Fibroblast of mammary gland (primary cell): ENCODE measurements around the gene PDLIM1.
A peak's percentile ranks its signal among the peaks of the same experiment; 100 is the strongest.
"Not testable (repeated sequence)": the region's sequence is repeated elsewhere in the genome, so short reads cannot be mapped to it uniquely, and the experiment has no call there.

ENCODE experiments used
- DNase-seq: peaks from one replicate; pipeline ENCODE4 v3.0.0-alpha.2; 2010; ENCODE audit warnings: low read depth
- H3K4me3 ChIP-seq: 2 replicates; pipeline ENCODE4 v1.5.1; 2011; ENCODE audit warnings: low read depth, mild to moderate bottlenecking, low read length, moderate library complexity; ENCODE audit not compliant: control insufficient read depth
- TF ChIP-seq, protein P1 (sequence below): conservative IDR thresholded peaks from 2 replicates; pipeline ENCODE4 v1.5.1; 2011; ENCODE audit warnings: low read depth, low read length, inconsistent platforms; ENCODE audit not compliant: control insufficient read depth, insufficient read depth

The PDLIM1 gene

DNA sequence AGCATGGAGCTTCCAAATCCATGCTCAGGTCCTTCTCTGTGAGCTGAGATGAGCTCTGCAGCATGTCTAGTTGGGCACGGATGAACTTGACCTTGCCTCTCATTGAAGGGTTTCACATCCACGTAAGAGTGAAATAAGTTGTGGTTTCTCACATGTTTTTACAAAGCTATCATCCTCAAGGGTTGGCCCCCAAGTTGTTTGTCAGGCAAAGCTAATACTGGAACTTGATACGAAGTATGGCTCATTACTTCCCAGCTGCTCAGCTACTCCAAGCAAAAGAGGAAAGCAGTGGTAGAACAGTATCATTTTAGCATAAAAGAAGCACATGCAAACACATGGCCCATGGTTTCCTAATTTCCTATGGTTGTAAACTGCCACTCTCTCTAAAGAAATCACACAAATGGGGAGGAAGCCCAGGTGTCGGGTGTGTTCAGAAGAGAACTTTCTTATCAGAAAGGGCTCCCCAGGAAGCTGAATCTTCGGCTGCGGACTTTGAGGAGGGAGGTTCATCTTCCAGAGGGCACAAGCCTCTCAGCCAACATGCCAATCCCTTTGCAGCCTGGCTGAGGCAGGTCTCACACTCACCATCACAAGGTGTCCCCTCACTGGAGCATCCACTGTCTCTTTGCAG lies 45.3 kb downstream of the PDLIM1 start:
- TF ChIP-seq, protein P1, sequence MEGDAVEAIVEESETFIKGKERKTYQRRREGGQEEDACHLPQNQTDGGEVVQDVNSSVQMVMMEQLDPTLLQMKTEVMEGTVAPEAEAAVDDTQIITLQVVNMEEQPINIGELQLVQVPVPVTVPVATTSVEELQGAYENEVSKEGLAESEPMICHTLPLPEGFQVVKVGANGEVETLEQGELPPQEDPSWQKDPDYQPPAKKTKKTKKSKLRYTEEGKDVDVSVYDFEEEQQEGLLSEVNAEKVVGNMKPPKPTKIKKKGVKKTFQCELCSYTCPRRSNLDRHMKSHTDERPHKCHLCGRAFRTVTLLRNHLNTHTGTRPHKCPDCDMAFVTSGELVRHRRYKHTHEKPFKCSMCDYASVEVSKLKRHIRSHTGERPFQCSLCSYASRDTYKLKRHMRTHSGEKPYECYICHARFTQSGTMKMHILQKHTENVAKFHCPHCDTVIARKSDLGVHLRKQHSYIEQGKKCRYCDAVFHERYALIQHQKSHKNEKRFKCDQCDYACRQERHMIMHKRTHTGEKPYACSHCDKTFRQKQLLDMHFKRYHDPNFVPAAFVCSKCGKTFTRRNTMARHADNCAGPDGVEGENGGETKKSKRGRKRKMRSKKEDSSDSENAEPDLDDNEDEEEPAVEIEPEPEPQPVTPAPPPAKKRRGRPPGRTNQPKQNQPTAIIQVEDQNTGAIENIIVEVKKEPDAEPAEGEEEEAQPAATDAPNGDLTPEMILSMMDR = no peak
- DNase-seq = no peak
- H3K4me3 ChIP-seq = no peak overlapping the region

DNA sequence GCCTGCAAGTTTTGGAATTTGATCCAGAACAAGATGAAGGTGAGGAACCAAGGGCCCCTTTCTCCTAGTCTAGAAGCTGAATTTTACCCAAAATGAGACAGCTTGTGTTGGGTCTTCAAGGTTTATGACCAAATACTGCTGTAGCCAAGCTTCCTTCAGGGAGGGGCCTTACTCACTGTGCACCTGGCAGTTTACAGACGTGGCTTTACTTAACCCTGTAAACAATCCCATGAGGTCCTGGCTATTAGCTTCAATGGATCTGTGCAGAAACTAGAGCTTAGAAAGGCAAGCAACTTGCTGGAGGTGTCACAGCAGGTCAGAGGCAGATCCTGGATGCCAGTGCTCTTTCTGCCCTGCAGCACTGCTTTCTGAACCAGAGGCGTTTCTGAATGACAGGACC lies 46.7 kb downstream of the PDLIM1 start:
- H3K4me3 ChIP-seq = no peak overlapping the region
- DNase-seq = no peak
- TF ChIP-seq, protein P1 = no peak

DNA sequence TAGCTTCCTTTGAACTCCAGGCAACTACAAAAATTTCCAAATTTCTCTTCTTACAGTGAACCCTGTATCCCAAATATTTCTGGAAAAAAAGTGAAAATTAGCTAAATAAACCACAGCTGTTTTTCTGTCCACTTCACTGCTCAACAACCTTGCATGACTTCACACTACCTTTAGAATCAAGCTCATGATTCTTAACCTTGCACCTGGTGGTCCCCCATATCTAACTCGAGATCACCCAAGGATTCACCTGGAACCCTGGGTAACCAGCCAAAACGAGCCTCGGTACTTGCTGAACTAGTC lies 47.5 kb downstream of the PDLIM1 start:
- TF ChIP-seq, protein P1 = no peak
- no peak for DNase-seq
- H3K4me3 ChIP-seq = no peak overlapping the region

DNA sequence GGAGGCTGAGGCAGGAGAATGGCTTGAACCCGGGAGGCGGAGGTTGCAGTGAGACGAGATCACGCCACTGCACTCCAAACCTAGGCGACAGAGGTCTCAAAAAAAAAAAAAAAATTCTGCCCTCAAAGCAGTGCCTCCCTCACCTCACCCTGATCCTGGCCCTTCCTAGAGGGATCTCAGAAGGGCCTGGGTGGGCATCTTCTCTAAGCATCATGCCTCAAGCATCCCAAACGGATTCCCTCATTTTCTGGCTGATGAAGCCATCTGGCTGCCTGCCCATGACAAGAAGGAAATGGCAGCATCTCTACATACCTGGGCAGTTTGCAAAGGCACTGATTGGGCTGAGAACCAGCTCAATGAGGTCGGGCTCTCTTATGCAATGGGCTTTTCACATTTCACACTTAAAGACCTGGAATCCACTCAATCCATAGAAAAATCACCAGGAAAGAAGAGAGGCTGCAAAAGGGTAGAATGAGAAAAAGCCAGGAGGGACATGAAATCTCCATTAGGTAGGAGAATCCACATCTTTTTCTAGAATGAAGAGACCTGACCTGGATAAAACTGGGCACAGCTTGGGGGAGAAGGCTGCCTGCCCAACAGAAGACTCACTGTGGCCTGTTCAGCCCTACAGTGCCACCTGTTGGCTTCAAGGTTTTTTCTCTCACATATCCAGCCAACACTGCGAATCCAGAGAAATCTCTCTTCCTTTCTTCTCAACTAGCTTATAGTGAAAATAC lies 48.1 kb downstream of the PDLIM1 start:
- peak; percentile 69 for DNase-seq
- H3K4me3 ChIP-seq = no peak overlapping the region
- TF ChIP-seq, protein P1 = peak; percentile 77

DNA sequence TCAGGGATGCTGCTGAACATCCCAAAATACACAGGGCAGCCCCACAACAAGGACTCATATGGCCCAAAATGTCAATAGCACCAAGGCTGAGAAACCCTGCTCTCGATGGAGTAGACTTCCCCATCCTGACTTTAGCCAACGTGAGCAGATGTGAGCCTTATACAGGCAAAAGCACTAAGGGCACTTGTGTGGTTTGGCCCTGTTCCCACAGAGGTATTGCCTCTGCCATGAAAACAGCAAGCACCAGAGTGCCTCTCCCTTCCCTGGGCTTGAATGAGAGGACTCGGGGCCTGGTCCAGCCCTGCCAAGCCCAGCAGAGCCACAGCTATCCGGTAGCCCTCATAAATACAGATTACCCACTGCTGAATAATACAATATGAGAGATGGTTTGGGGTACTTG lies 49.3 kb downstream of the PDLIM1 start:
- no peak for DNase-seq
- TF ChIP-seq, protein P1 = no peak
- no peak overlapping the region for H3K4me3 ChIP-seq

DNA sequence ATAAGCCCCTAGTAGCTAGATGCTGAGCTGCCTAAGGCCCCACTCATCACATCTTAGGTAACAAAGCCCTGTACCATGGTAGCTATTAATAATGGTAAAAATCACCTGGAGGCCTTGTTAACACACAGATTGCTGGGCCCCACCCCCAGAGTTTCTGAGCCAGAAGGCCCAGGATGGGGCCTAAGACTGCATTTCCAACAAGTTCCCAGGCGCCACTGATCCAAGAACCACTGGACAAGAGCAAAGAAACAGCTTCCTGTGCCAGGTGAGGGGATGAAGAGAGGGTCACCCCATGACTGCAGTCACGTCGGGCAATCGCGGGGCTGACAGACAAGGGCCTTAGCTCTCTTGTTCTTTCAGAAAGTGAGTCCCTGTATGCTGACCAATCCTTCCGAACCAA lies 50.0 kb downstream of the PDLIM1 start:
- no peak overlapping the region for H3K4me3 ChIP-seq
- DNase-seq = no peak
- TF ChIP-seq, protein P1 = no peak

DNA sequence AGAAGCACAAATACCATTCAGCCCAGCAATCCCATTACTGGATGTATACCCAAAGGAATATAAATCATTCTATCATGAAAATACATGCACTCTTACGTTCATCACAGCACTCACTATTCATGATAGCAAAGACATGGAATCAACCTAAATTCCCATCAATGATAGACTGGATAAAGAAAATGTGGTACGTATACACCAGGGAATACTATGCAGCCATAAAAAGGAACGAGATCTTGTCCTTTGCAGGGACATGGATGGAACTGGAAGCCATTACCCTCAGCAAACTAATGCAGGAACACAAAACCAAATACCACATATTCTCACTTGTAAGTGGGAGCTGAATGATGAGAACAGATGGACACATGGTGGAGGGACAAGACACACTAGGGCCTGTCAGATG lies 50.7 kb downstream of the PDLIM1 start:
- not testable (repeated sequence) for H3K4me3 ChIP-seq, DNase-seq
